Natural killer cell (primary cell): ENCODE measurements around the gene ANTKMT. TPM values are rescaled to one million over a fixed set of nuclear protein-coding genes. Genes with fewer than 3 reads are reported as not detected.

Experiments used
- ATAC-seq, 3 donors: fragments of 150-1000 bp in 2 of 3; fragments of 200-7000 bp in 1 of 3; cut with Tn5 transposase; 1 replicate in 1 of 3; 2 replicates in 2 of 3; pipeline ENCODE4 v1.10.0; 2021; ENCODE audit warnings: mild to moderate bottlenecking in 2 of 3, moderate library complexity in 2 of 3
- DNase-seq, 2 donors: peaks; one replicate each; pipeline versions ENCODE4 v3.0.0 to v3.0.0-alpha.2; 2013 to 2021; ENCODE audit warnings: mixed read lengths in 1 of 2
- H3K27ac ChIP-seq: one replicate; pipeline ENCODE4 v1.5.1; 2013; ENCODE audit warnings: mild to moderate bottlenecking, low read length
- H3K27me3 ChIP-seq: one replicate; pipeline ENCODE4 v1.6.1; 2013; ENCODE audit warnings: low read length; ENCODE audit not compliant: control insufficient read depth, insufficient read depth
- H3K36me3 ChIP-seq: one replicate; pipeline ENCODE4 v1.6.1; 2013; ENCODE audit warnings: low read length; ENCODE audit not compliant: control insufficient read depth, insufficient read depth
- H3K4me1 ChIP-seq: one replicate; pipeline ENCODE4 v1.6.1; 2013; ENCODE audit warnings: low read length; ENCODE audit not compliant: control insufficient read depth, insufficient read depth
- H3K4me3 ChIP-seq: one replicate; pipeline ENCODE4 v1.5.1; 2013; ENCODE audit warnings: low read length
- H3K9me3 ChIP-seq: one replicate; pipeline ENCODE4 v1.6.1; 2013; ENCODE audit warnings: low read length; ENCODE audit not compliant: control insufficient read depth, insufficient read depth
- H3K27ac Mint-ChIP-seq, 2 donors: one replicate each; pipeline ENCODE4 v1.8.0; 2022; ENCODE audit warnings: mild to moderate bottlenecking in 2 of 2, mixed read lengths in 2 of 2, moderate library complexity in 1 of 2
- H3K27me3 Mint-ChIP-seq, 2 donors: one replicate each; pipeline ENCODE4 v1.8.0; 2022; ENCODE audit warnings: low read depth in 2 of 2, mixed read lengths in 2 of 2
- H3K36me3 Mint-ChIP-seq: one replicate; pipeline ENCODE4 v1.8.0; 2022; ENCODE audit warnings: mixed read lengths
- H3K4me1 Mint-ChIP-seq, 2 donors: one replicate each; pipeline ENCODE4 v1.8.0; 2022; ENCODE audit warnings: mixed read lengths in 2 of 2
- H3K4me3 Mint-ChIP-seq: one replicate; pipeline ENCODE4 v1.8.0; 2022; ENCODE audit warnings: mild to moderate bottlenecking, moderate library complexity, mixed read lengths
- H3K9me3 Mint-ChIP-seq, 2 donors: one replicate each; pipeline ENCODE4 v1.8.0; 2022; ENCODE audit warnings: mixed read lengths in 2 of 2
- CTCF ChIP-seq: fragments of 200-600 bp; IDR thresholded peaks from one replicate; pipeline ENCODE4 v1.8.0; 2022; ENCODE audit warnings: antibody characterized with exemption
- WGBS: methylation state at CpG from one replicate; pipeline ENCODE4 v1.1.7; 2013; ENCODE audit warnings: missing lambda C conversion rate; ENCODE audit not compliant: insufficient coverage; 5-methylcytosine and 5-hydroxymethylcytosine counted together
- intact Hi-C: fragments of 100-400 bp; cut with micrococcal nuclease; formaldehyde crosslinking; loops from one replicate; pipeline ENCODE4 v1.14.2; 2022
- total RNA-seq, 4 donors: library from RNA; stranded (reverse); fragments of 120-200 nt in 1 of 4; gene quantifications; one replicate each; pipeline versions ENCODE4 v1.2.3 to v1.2.4, GENCODE V29; 2013 to 2022

The ANTKMT gene
- total RNA-seq, 3 donors from 2014 or later (not counting 1 experiment from before 2014, with no cell fraction given), result 33.7 to 39.0 (median 37.7) TPM

- WGBS, result 24% methylated on average over 52 of the region's 52 CpGs
- Mint-ChIP-seq H3K27ac (peak overlapping the region; percentile 61 to 75), H3K4me1 (peaks cover 0 to 31% of the 10 kb centered on the region in 2 donors), H3K9me3 (no peaks in the 10 kb centered on the region), H3K4me3 (peak overlapping the region; percentile 85), H3K36me3 (no peaks in the 10 kb centered on the region), H3K27me3 (no peaks in the 10 kb centered on the region)
- intact Hi-C loops, result no loop called here
- H3K27ac ChIP-seq, result peak overlapping the region; percentile 31
- H3K36me3 ChIP-seq, result peaks cover 17% of the 10 kb centered on the region
- H3K4me3 ChIP-seq, result peak overlapping the region; percentile 42
- ATAC-seq, result peak in 2 of 3 donors; percentile 6 to 9
- no peaks in the 10 kb centered on the region for H3K9me3 ChIP-seq
- peak in 1 of 2 donors; percentile 65 for DNase-seq
- H3K27me3 ChIP-seq, result peaks cover 3% of the 10 kb centered on the region
- H3K4me1 ChIP-seq, result peaks cover 58% of the 10 kb centered on the region
- TF ChIP-seq CTCF, result no peak
Measured at GRCh38 chr16:678858-679813, 41.8 kb upstream of the ANTKMT start.

GRCh38 chr16:679814-680624 is 40.9 kb upstream of the ANTKMT start, which contains the start of gene STUB1:
Gene STUB1 (plus strand): TSS chr16:680410. CDS start chr16:680526, 116 bp downstream.
- Mint-ChIP-seq H3K4me1 (peaks cover 0 to 34% of the 10 kb centered on the region in 2 donors), H3K27ac (peak within 1 kb of the TSS; percentile 67 to 75), H3K27me3 (no peaks in the 10 kb centered on the region), H3K36me3 (no peaks in the 10 kb centered on the region), H3K4me3 (peak within 1 kb of the TSS; percentile 85), H3K9me3 (no peaks in the 10 kb centered on the region)
- H3K9me3 ChIP-seq, result no peaks in the 10 kb centered on the region
- peaks cover 3% of the 10 kb centered on the region for H3K27me3 ChIP-seq
- TF ChIP-seq CTCF, result no peak
- DNase-seq (peak; percentile 83 to 92), ATAC-seq (peak; percentile 66 to 87 (median 70))
- peaks cover 17% of the 10 kb centered on the region for H3K36me3 ChIP-seq
- under 1% methylated on average over 89 of the region's 91 CpGs for whole genome bisulfite sequencing
- H3K27ac ChIP-seq, result peak within 1 kb of the TSS; percentile 78
- peak within 1 kb of the TSS; percentile 71 for H3K4me3 ChIP-seq
- H3K4me1 ChIP-seq, result peaks cover 60% of the 10 kb centered on the region
- intact Hi-C loops, result no loop called here

- Mint-ChIP-seq H3K27ac (peak overlapping the region; percentile 67 to 75), H3K4me1 (peaks cover 0 to 30% of the 10 kb centered on the region in 2 donors), H3K36me3 (no peaks in the 10 kb centered on the region), H3K27me3 (no peaks in the 10 kb centered on the region), H3K9me3 (no peaks in the 10 kb centered on the region), H3K4me3 (peak overlapping the region; percentile 85)
- intact Hi-C loops, result no loop called here
- Histone ChIP-seq H3K27me3 (no peaks in the 10 kb centered on the region), H3K4me3 (peak overlapping the region; percentile 71), H3K36me3 (peaks cover 17% of the 10 kb centered on the region), H3K4me1 (peaks cover 62% of the 10 kb centered on the region), H3K9me3 (no peaks in the 10 kb centered on the region), H3K27ac (peak overlapping the region; percentile 63)
- ATAC-seq, result no peak
- no peak for TF ChIP-seq CTCF
- DNase-seq, result no peak
- under 1% methylated on average over 38 of the region's 38 CpGs for WGBS
Measured at GRCh38 chr16:680625-680945, 40.4 kb upstream of the ANTKMT start.
